GM06990 (cell line): ENCODE measurements around the gene BBS2.

Experiments
- DNase-seq: peaks from one replicate; pipeline ENCODE4 v3.0.0-alpha.2; 2011; ENCODE audit not compliant: insufficient read length; ENCODE audit errors: extremely low read depth
- H3K27me3 ChIP-seq: replicated peaks from 2 replicates; pipeline ENCODE4 v1.6.0; 2011; ENCODE audit warnings: low read length; ENCODE audit not compliant: control insufficient read depth, insufficient read depth
- H3K36me3 ChIP-seq: 2 replicates; pipeline ENCODE4 v1.5.1; 2011; ENCODE audit warnings: low read length; ENCODE audit not compliant: control insufficient read depth, insufficient read depth
- H3K4me3 ChIP-seq: replicated peaks from 2 replicates; pipeline ENCODE4 v1.5.1; 2011; ENCODE audit warnings: low read depth, mild to moderate bottlenecking, control low read depth, low read length
- TF ChIP-seq, protein P1 (sequence below): IDR thresholded peaks from 2 replicates; pipeline ENCODE4 v1.5.1; 2011; ENCODE audit warnings: low read length, control low read depth, mild to moderate bottlenecking, inconsistent platforms; ENCODE audit not compliant: insufficient read depth, poor library complexity, severe bottlenecking

Gene BBS2

GRCh38 chr16:56558024-56558747, 38.4 kb upstream of the BBS2 start:
- no peak for DNase-seq
- H3K27me3 ChIP-seq: no peaks in the 10 kb centered on the region; the same call in none of the 2 replicates
- TF ChIP-seq, protein P1, sequence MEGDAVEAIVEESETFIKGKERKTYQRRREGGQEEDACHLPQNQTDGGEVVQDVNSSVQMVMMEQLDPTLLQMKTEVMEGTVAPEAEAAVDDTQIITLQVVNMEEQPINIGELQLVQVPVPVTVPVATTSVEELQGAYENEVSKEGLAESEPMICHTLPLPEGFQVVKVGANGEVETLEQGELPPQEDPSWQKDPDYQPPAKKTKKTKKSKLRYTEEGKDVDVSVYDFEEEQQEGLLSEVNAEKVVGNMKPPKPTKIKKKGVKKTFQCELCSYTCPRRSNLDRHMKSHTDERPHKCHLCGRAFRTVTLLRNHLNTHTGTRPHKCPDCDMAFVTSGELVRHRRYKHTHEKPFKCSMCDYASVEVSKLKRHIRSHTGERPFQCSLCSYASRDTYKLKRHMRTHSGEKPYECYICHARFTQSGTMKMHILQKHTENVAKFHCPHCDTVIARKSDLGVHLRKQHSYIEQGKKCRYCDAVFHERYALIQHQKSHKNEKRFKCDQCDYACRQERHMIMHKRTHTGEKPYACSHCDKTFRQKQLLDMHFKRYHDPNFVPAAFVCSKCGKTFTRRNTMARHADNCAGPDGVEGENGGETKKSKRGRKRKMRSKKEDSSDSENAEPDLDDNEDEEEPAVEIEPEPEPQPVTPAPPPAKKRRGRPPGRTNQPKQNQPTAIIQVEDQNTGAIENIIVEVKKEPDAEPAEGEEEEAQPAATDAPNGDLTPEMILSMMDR: no peak
- H3K36me3 ChIP-seq: no peaks in the 10 kb centered on the region
- H3K4me3 ChIP-seq: no peak overlapping the region

DNA sequence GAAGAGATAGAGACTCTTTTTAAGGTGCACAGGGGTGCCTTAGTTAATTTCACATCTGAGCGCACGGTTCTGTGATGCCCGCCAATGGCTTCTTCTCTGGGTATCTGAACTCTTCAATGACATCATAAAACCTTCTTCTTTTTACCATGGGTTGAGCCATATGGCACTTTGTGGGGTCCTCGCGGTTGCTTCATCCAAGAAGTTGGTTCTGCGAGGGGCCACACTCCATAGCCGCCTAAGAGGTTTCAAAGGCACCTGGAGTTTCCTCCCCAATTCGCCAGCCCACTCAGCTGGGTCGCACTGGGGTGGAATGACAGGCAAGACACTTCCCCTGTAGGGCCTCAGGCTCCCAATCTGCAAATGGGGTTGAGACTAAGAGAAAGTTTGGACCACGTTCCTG, 34.6 kb upstream of the BBS2 start:
- Histone ChIP-seq H3K36me3 (no peaks in the 10 kb centered on the region), H3K4me3 (no peak overlapping the region), H3K27me3 (no peaks in the 10 kb centered on the region; the same call in 1 of the 2 replicates)
- no peak for DNase-seq
- TF ChIP-seq, protein P1: no peak

GRCh38 chr16:56551796-56552738, 32.2 kb upstream of the BBS2 start:
- no peak for DNase-seq
- TF ChIP-seq, protein P1: no peak
- H3K36me3 ChIP-seq: no peaks in the 10 kb centered on the region
- H3K4me3 ChIP-seq: no peak overlapping the region
- H3K27me3 ChIP-seq: no peaks in the 10 kb centered on the region; the same call in 1 of the 2 replicates

DNA sequence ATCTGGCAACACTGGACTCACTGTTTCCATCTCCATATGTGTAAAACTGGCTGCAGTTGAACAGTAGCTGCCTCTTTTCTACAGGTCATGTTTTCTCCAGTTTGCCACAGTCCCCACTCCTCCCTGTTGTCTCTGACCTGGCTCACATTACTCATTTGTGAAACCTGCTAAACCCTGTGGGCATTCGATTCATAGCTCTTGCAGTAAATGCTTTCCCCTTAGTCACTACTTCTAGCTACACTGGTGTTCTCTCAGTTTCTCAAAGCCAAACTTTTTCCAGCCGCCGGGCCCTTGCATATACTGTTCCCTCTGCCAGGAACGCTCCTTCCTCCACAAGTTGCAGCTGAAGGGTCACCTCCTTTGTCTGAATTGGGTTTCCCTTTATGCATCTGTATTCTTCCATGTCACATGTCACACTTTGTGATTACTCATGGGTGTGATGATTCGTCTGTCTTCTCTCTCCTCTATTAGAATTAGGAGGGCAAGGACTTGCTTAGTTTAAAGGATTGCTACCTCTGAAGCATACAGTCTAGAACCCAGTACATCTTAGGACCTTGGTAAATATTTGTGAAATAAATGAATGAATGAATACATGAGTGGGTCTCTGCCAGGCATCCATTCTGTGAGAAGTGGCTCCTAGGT, 30.0 kb upstream of the BBS2 start:
- no peak overlapping the region for H3K4me3 ChIP-seq
- DNase-seq: no peak
- no peaks in the 10 kb centered on the region; the same call in 1 of the 2 replicates for H3K27me3 ChIP-seq
- TF ChIP-seq, protein P1: no peak
- H3K36me3 ChIP-seq: no peaks in the 10 kb centered on the region

DNA sequence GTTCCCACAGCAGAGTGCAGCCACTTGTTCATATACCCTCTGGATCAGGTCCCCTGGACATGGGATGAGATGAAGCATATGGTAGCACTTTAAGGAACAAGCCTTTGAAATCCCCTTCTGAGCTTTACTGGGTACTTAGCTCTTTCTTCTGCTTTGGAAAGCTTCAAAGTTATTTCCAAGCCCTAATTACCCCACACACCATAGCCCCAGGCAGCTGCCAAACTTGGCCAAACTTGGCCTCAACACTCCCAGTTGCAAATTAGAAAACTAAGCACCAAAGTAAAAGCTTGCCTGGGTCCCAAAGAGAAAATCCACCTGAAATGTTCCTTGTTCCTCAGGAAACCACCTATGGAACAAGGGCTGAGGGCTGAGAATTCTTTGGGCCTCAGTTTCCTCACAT, 29.3 kb upstream of the BBS2 start:
- H3K27me3 ChIP-seq: no peaks in the 10 kb centered on the region; the same call in 1 of the 2 replicates
- no peak overlapping the region for H3K4me3 ChIP-seq
- no peaks in the 10 kb centered on the region for H3K36me3 ChIP-seq
- TF ChIP-seq, protein P1: no peak
- no peak for DNase-seq
